Lower lobe of right lung (tissue), 2 donors: ENCODE data around the gene TRUB2. TPM values are rescaled to one million over a fixed set of nuclear protein-coding genes. Genes with fewer than 3 reads are reported as not detected.
A peak's percentile ranks its signal among the peaks of the same experiment; 100 is the strongest.

Experiments used
- ATAC-seq, 2 donors: fragments of 200-7000 bp; cut with Tn5 transposase; one replicate each; pipeline ENCODE4 v1.9.1; 2020 to 2022; ENCODE audit warnings: mild to moderate bottlenecking in 2 of 2, moderate library complexity in 2 of 2
- DNase-seq: peaks from one replicate; pipeline ENCODE4 v3.0.0-alpha.2; 2020
- H3K27ac ChIP-seq: fragments of 200-600 bp; one replicate; pipeline ENCODE4 v1.8.0; 2022
- H3K27me3 ChIP-seq: fragments of 200-600 bp; one replicate; pipeline ENCODE4 v1.8.0; 2022; ENCODE audit warnings: low read depth
- H3K36me3 ChIP-seq: fragments of 200-600 bp; one replicate; pipeline ENCODE4 v1.8.0; 2022; ENCODE audit warnings: mild to moderate bottlenecking
- H3K4me1 ChIP-seq: fragments of 200-600 bp; one replicate; pipeline ENCODE4 v1.8.0; 2022
- H3K4me3 ChIP-seq: fragments of 200-600 bp; one replicate; pipeline ENCODE4 v1.8.0; 2022; ENCODE audit warnings: mild to moderate bottlenecking
- H3K9me3 ChIP-seq: fragments of 200-600 bp; one replicate; pipeline ENCODE4 v1.8.0; 2022
- CTCF ChIP-seq: fragments of 200-600 bp; IDR thresholded peaks from one replicate; pipeline ENCODE4 v1.8.0; 2022; ENCODE audit warnings: antibody characterized with exemption, mild to moderate bottlenecking
- intact Hi-C: fragments of 100-400 bp; cut with DNase I; formaldehyde crosslinking; loops from one replicate; pipeline ENCODE4 v1.11.0; 2022
- total RNA-seq: library from RNA; stranded (reverse); fragmentation: NEBNext Ultra II Directional; extraction: Animal tissue kit (Norgen Biotek cat#: 25700); gene quantifications from one replicate; pipeline ENCODE4 v1.2.1, GENCODE V29; 2021
- donor health status: DM: no; HTN: yes; CAD: no; lungs with severe emphysema.

TRUB2 gene
- total RNA-seq, 1 donor from 2014 or later = 18.1 TPM

- no peaks in the 10 kb centered on the region for H3K27me3 ChIP-seq
- H3K4me3 ChIP-seq = no peak overlapping the region
- no peak overlapping the region for H3K27ac ChIP-seq
- ATAC-seq (no peak), DNase-seq (no peak)
- H3K9me3 ChIP-seq = no peaks in the 10 kb centered on the region
- H3K36me3 ChIP-seq = peaks cover 69% of the 10 kb centered on the region
- intact Hi-C loops = no loop called here
- H3K4me1 ChIP-seq = peaks cover 8% of the 10 kb centered on the region
- no peak for TF ChIP-seq CTCF
Measured at GRCh38 chr9:128344931-128345605, 22.8 kb upstream of the TRUB2 start.

- intact Hi-C loops = no loop called here
- H3K4me1 ChIP-seq = peaks cover 15% of the 10 kb centered on the region
- H3K4me3 ChIP-seq = no peak overlapping the region
- TF ChIP-seq CTCF = no peak
- H3K27me3 ChIP-seq = no peaks in the 10 kb centered on the region
- no peak for ATAC-seq
- no peak overlapping the region for H3K27ac ChIP-seq
- DNase-seq = no peak
- peaks cover 57% of the 10 kb centered on the region for H3K36me3 ChIP-seq
- H3K9me3 ChIP-seq = no peaks in the 10 kb centered on the region
Measured at GRCh38 chr9:128343855-128344254, 21.6 kb upstream of the TRUB2 start.

GRCh38 chr9:128342971-128343680 is 20.9 kb upstream of the TRUB2 start:
- Histone ChIP-seq H3K36me3 (peaks cover 50% of the 10 kb centered on the region), H3K27ac (no peak overlapping the region), H3K4me1 (peaks cover 15% of the 10 kb centered on the region), H3K4me3 (no peak overlapping the region), H3K9me3 (no peaks in the 10 kb centered on the region), H3K27me3 (no peaks in the 10 kb centered on the region)
- no peak for DNase-seq
- no peak for ATAC-seq
- intact Hi-C loops = no loop called here
- TF ChIP-seq CTCF = no peak

- H3K4me1 ChIP-seq = peaks cover 15% of the 10 kb centered on the region
- H3K27me3 ChIP-seq = no peaks in the 10 kb centered on the region
- intact Hi-C loops = no loop called here
- no peaks in the 10 kb centered on the region for H3K9me3 ChIP-seq
- peak overlapping the region; percentile 93 for H3K4me3 ChIP-seq
- TF ChIP-seq CTCF = peak; percentile 66
- H3K36me3 ChIP-seq = peaks cover 35% of the 10 kb centered on the region
- ATAC-seq = peak; percentile 76 to 81
- no peak overlapping the region for H3K27ac ChIP-seq
- DNase-seq = peak; percentile 62
Measured at GRCh38 chr9:128341435-128341849, 19.2 kb upstream of the TRUB2 start.

GRCh38 chr9:128340691-128341434 is 18.6 kb upstream of the TRUB2 start:
- H3K9me3 ChIP-seq = no peaks in the 10 kb centered on the region
- peak; percentile 29 to 36 for ATAC-seq
- peaks cover 30% of the 10 kb centered on the region for H3K36me3 ChIP-seq
- TF ChIP-seq CTCF = no peak
- DNase-seq = no peak
- intact Hi-C loops = no loop called here
- no peaks in the 10 kb centered on the region for H3K27me3 ChIP-seq
- peaks cover 15% of the 10 kb centered on the region for H3K4me1 ChIP-seq
- H3K4me3 ChIP-seq = peak overlapping the region; percentile 93
- peak overlapping the region; percentile 82 for H3K27ac ChIP-seq
